HUES6 (cell line): ENCODE measurements around the gene AMZ2.

ENCODE experiments used
- H3K27ac ChIP-seq: 2 replicates; pipeline ENCODE4 v1.7.0; 2013; ENCODE audit warnings: low read depth, mild to moderate bottlenecking, low read length, inconsistent platforms
- H3K27me3 ChIP-seq: 2 replicates; pipeline ENCODE4 v1.6.1; 2013; ENCODE audit warnings: low read length; ENCODE audit not compliant: control insufficient read depth, insufficient read depth
- H3K36me3 ChIP-seq: 2 replicates; pipeline ENCODE4 v1.6.1; 2013; ENCODE audit warnings: low read length; ENCODE audit not compliant: control insufficient read depth, insufficient read depth
- H3K4me1 ChIP-seq: 2 replicates; pipeline ENCODE4 v1.6.1; 2013; ENCODE audit warnings: low read length; ENCODE audit not compliant: control insufficient read depth, insufficient read depth
- H3K4me3 ChIP-seq: 2 replicates; pipeline ENCODE4 v1.5.1; 2013; ENCODE audit warnings: low read depth, low read length
- H3K9ac ChIP-seq: one replicate; pipeline ENCODE4 v1.6.1; 2013; ENCODE audit warnings: mild to moderate bottlenecking, low read length
- H3K9me3 ChIP-seq: 2 replicates; pipeline ENCODE4 v1.6.1; 2013; ENCODE audit warnings: low read depth, low read length; ENCODE audit not compliant: control insufficient read depth, insufficient read depth

Gene AMZ2

DNA sequence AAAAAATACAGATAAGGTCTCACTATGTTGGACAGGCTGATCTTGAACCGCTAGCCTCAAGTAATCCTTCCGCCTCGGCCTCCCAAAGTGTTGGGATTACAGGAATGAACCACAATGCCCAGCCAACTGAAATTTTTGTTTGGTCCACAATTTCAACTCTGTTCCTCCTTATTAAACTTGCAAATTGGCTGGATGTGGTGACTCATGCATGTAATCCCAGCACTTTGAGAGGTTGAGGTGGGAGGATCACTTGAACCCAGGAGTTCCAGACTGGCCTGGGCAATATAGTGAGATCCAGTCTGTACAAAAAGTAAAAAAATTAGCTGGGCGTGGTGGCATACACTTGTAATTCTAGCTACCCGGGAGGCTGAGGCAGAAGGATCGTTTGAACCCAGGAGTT is 56.9 kb downstream of the AMZ2 start:
- H3K4me3 ChIP-seq = no peak overlapping the region
- no peak overlapping the region for H3K27ac ChIP-seq
- peaks cover 17% of the 10 kb centered on the region for H3K4me1 ChIP-seq
- no peaks in the 10 kb centered on the region for H3K27me3 ChIP-seq
- 0 out of 2 replicates have a peak, but pooled peaks cover 3% of the 10 kb centered on the region for H3K36me3 ChIP-seq
- H3K9ac ChIP-seq = no peak overlapping the region
- no peaks in the 10 kb centered on the region for H3K9me3 ChIP-seq

DNA sequence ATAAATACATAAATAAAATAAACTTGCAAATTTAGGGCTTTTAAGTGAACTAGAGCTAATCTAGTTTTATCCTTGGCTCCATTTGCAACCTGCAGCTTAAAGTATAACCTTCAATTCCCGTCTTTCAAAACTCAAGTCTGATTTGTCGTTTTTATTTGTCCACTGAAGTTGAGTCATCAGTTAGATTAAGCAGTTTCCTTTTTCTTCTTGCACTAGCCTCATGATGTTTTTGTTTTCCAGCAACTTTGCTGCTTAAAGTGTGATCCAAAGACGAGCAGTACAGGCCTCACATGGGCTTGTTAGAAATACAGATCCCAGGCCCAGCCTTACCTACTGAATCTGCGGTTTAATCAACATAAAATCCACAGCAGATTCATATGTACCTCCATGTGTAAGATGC is 57.3 kb downstream of the AMZ2 start:
- no peak overlapping the region for H3K4me3 ChIP-seq
- H3K9ac ChIP-seq = no peak overlapping the region
- H3K9me3 ChIP-seq = no peaks in the 10 kb centered on the region
- H3K27ac ChIP-seq = no peak overlapping the region
- peaks cover 17% of the 10 kb centered on the region for H3K4me1 ChIP-seq
- no peaks in the 10 kb centered on the region for H3K27me3 ChIP-seq
- 0 out of 2 replicates have a peak, but pooled peaks cover 3% of the 10 kb centered on the region for H3K36me3 ChIP-seq
